ENCODE data around the gene REPIN1.
A peak's percentile ranks its signal among the peaks of the same experiment; 100 is the strongest.

Gene REPIN1

GRCh38 chr7:150368096-150368883 lies at the start of gene REPIN1:
TSS of gene REPIN1 (plus strand) at chr7:150368822. CDS start at chr7:150369712, 890 bp downstream.
- peak within 1 kb of the TSS; percentile 95 for H3K4me3 ChIP-seq (ENCODE audit: low read length)
- H3K27me3 ChIP-seq (ENCODE audit: insufficient read depth, low read length) = no peaks in the 10 kb centered on the region
- H3K36me3 ChIP-seq (ENCODE audit: insufficient read depth, low read depth, low read length) = peaks cover 37% of the 10 kb centered on the region
- no peaks in the 10 kb centered on the region for H3K9me3 ChIP-seq (ENCODE audit: insufficient read depth, low read depth, low read length)
- H3K9ac ChIP-seq (ENCODE audit: low read depth, low read length) = peak within 1 kb of the TSS; percentile 95
- peak within 1 kb of the TSS; percentile 96 for H3K27ac ChIP-seq (ENCODE audit: low read length)
- H3K4me1 ChIP-seq (ENCODE audit: insufficient read depth, low read length) = peaks cover 28% of the 10 kb centered on the region

- Histone ChIP-seq H3K4me3 (ENCODE audit: low read length) (no peak overlapping the region), H3K9me3 (ENCODE audit: insufficient read depth, low read depth, low read length) (no peaks in the 10 kb centered on the region), H3K9ac (ENCODE audit: low read depth, low read length) (no peak overlapping the region), H3K27me3 (ENCODE audit: insufficient read depth, low read length) (no peaks in the 10 kb centered on the region), H3K27ac (ENCODE audit: low read length) (no peak overlapping the region), H3K36me3 (ENCODE audit: insufficient read depth, low read depth, low read length) (peaks cover 21% of the 10 kb centered on the region), H3K4me1 (ENCODE audit: insufficient read depth, low read length) (peaks cover 9% of the 10 kb centered on the region; the same call in 1 of the 2 replicates)
Observed at GRCh38 chr7:150321788-150322113, 46.9 kb upstream of the REPIN1 start.

DNA sequence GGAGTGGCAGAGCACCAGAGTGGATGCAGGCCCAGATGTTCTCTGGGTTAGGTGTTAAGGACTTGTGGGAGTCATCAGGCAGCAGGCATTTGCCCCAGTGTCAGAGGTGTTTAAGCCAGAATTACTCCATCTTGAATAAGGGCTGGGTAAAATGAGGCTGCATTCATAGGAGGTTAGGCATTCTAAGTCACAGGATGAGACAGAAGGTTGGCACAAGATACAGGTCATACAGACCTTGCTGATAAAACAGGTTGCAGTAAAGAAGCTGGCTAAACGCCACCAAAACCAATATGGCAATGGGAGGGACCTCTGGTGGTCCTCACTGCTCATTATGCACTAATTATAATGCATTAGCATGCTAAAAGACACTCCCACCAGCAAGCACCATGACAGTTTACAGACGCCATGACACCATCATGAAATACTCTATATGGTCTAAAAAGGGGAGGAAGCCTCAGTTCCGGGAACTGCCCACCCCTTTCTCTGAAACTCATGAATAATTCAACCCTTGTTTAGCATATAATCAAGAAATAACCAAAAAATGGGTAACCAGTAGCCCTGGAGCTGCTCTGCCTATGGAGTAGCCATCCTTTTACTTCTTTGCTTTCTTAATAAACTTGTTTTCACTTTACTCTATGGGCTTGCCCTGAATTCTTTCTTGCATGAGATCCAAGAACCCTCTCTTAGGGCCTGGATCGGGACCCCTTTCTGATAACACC lies 46.3 kb upstream of the REPIN1 start:
- no peak overlapping the region for H3K27ac ChIP-seq (ENCODE audit: low read length)
- H3K9me3 ChIP-seq (ENCODE audit: insufficient read depth, low read depth, low read length) = no peaks in the 10 kb centered on the region
- H3K36me3 ChIP-seq (ENCODE audit: insufficient read depth, low read depth, low read length) = peaks cover 26% of the 10 kb centered on the region
- H3K9ac ChIP-seq (ENCODE audit: low read depth, low read length) = peak overlapping the region; percentile 82; the same call in 1 of the 2 replicates
- H3K27me3 ChIP-seq (ENCODE audit: insufficient read depth, low read length) = no peaks in the 10 kb centered on the region
- H3K4me3 ChIP-seq (ENCODE audit: low read length) = peak overlapping the region; percentile 83
- peaks cover 9% of the 10 kb centered on the region; the same call in 1 of the 2 replicates for H3K4me1 ChIP-seq (ENCODE audit: insufficient read depth, low read length)

GRCh38 chr7:150322833-150323681 lies 45.6 kb upstream of the REPIN1 start, which contains the start of the genes ACTR3C and LRRC61:
TSS of gene ACTR3C (minus strand) at chr7:150323545. CDS start at chr7:150295296, 28,249 bp downstream.
TSS of gene LRRC61 (plus strand) at chr7:150323355. CDS start at chr7:150336862, 13,507 bp downstream.
- Histone ChIP-seq H3K36me3 (ENCODE audit: insufficient read depth, low read depth, low read length) (peaks cover 34% of the 10 kb centered on the region), H3K4me1 (ENCODE audit: insufficient read depth, low read length) (peaks cover 3% of the 10 kb centered on the region; the same call in 1 of the 2 replicates), H3K27ac (ENCODE audit: low read length) (peak within 1 kb of the TSS; percentile 79), H3K9ac (ENCODE audit: low read depth, low read length) (peak within 1 kb of the TSS; percentile 82), H3K9me3 (ENCODE audit: insufficient read depth, low read depth, low read length) (no peaks in the 10 kb centered on the region), H3K27me3 (ENCODE audit: insufficient read depth, low read length) (no peaks in the 10 kb centered on the region), H3K4me3 (ENCODE audit: low read length) (peak within 1 kb of the TSS; percentile 83)

GRCh38 chr7:150323682-150324372 lies 44.8 kb upstream of the REPIN1 start:
- peak overlapping the region; percentile 82 for H3K9ac ChIP-seq (ENCODE audit: low read depth, low read length)
- H3K4me1 ChIP-seq (ENCODE audit: insufficient read depth, low read length) = peaks cover 5% of the 10 kb centered on the region
- no peaks in the 10 kb centered on the region for H3K27me3 ChIP-seq (ENCODE audit: insufficient read depth, low read length)
- H3K36me3 ChIP-seq (ENCODE audit: insufficient read depth, low read depth, low read length) = peaks cover 42% of the 10 kb centered on the region
- peak overlapping the region; percentile 18 for H3K27ac ChIP-seq (ENCODE audit: low read length)
- peak overlapping the region; percentile 83 for H3K4me3 ChIP-seq (ENCODE audit: low read length)
- H3K9me3 ChIP-seq (ENCODE audit: insufficient read depth, low read depth, low read length) = no peaks in the 10 kb centered on the region

DNA sequence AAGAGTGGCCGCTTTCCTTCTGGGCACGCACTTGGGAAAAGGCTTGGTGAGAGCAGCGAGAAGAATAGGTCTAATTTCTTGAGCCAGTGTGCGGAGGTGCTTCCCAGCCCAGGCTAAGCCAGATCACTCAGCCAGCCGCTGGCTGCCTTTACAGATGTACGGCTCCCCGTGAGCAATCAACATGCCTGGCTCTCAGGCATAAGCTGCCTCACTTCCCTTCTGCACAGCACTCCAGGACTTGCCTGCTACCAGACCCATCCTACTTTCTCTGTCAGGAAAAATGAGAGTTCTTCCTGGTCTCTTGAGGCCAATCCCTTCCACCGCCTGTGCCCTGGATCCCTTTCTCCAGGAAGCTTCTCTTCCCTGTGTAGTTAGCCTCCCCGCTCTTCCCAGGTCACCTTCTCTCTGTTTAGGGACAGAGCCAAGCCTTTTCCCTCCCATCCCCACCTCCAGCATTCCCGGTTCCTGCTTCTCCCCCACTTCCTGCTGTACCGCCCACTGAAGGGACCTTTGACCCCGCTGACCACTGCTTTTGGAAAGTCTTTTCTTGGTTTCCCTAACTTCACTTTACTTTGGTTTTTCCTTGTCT lies 44.2 kb upstream of the REPIN1 start:
- Histone ChIP-seq H3K9ac (ENCODE audit: low read depth, low read length) (peak overlapping the region; percentile 82), H3K4me1 (ENCODE audit: insufficient read depth, low read length) (peaks cover 12% of the 10 kb centered on the region), H3K36me3 (ENCODE audit: insufficient read depth, low read depth, low read length) (peaks cover 47% of the 10 kb centered on the region), H3K27me3 (ENCODE audit: insufficient read depth, low read length) (no peaks in the 10 kb centered on the region), H3K4me3 (ENCODE audit: low read length) (peak overlapping the region; percentile 83), H3K27ac (ENCODE audit: low read length) (peak overlapping the region; percentile 18), H3K9me3 (ENCODE audit: insufficient read depth, low read depth, low read length) (no peaks in the 10 kb centered on the region)

- H3K27ac ChIP-seq (ENCODE audit: low read length) = no peak overlapping the region
- peaks cover 49% of the 10 kb centered on the region for H3K36me3 ChIP-seq (ENCODE audit: insufficient read depth, low read depth, low read length)
- H3K4me1 ChIP-seq (ENCODE audit: insufficient read depth, low read length) = peaks cover 16% of the 10 kb centered on the region
- H3K27me3 ChIP-seq (ENCODE audit: insufficient read depth, low read length) = no peaks in the 10 kb centered on the region
- H3K9ac ChIP-seq (ENCODE audit: low read depth, low read length) = no peak overlapping the region
- no peaks in the 10 kb centered on the region for H3K9me3 ChIP-seq (ENCODE audit: insufficient read depth, low read depth, low read length)
- peak overlapping the region; percentile 83; the same call in 1 of the 2 replicates for H3K4me3 ChIP-seq (ENCODE audit: low read length)
Observed at GRCh38 chr7:150325110-150325611, 43.5 kb upstream of the REPIN1 start.

DNA sequence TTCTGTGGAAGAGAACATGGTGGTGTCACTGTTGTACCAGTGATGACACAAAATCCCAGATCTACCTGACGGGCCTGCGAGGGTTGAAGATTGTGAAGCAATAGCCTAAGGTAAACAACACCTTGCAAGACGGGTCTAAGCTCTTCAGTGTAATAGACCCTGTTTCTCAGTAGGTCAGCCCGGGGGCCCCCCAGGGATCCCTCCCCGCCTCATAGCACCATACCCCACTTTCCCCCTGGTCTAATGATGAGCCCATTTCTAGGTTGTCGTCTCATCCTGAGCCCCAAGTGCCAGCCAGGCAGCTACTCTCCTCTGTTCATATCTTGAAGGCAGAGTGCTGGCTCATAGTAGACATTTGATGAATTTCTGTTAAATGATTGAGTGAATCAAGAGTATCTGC lies 42.7 kb upstream of the REPIN1 start:
- Histone ChIP-seq H3K4me1 (ENCODE audit: insufficient read depth, low read length) (peaks cover 17% of the 10 kb centered on the region), H3K9me3 (ENCODE audit: insufficient read depth, low read depth, low read length) (no peaks in the 10 kb centered on the region), H3K27ac (ENCODE audit: low read length) (no peak overlapping the region), H3K4me3 (ENCODE audit: low read length) (no peak overlapping the region), H3K9ac (ENCODE audit: low read depth, low read length) (no peak overlapping the region), H3K27me3 (ENCODE audit: insufficient read depth, low read length) (no peaks in the 10 kb centered on the region), H3K36me3 (ENCODE audit: insufficient read depth, low read depth, low read length) (peaks cover 56% of the 10 kb centered on the region)

DNA sequence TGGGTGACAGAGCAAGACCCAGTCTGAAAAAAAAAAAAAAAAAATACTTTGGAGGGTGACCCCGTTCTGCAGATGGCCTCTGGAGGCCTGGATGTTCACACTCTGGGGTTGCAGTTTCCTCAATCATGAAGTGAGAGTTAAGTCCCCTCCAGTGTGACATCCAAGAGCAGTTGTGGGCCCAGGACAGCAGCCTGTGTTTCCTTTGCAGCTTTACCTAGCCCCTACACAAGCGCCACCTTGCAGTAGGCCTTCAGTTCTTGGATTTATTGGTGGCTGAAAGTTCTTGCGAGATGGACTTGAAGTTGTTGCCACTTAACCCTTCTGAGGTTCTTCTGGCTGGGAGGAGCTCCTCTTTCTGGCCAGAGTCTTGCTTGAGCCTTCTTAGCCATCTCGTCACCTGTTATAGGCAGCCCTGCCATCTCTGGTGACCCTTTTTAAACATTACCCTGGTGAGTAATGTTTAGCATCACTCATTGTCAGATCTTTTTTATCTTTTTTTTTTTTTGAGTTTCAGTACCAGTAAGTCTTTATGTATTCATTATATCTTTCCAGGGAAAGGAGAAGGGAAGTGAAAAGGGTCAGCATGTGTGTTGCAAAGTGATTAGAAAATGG lies 41.9 kb upstream of the REPIN1 start:
- Histone ChIP-seq H3K4me1 (ENCODE audit: insufficient read depth, low read length) (peaks cover 17% of the 10 kb centered on the region), H3K27me3 (ENCODE audit: insufficient read depth, low read length) (no peaks in the 10 kb centered on the region), H3K9me3 (ENCODE audit: insufficient read depth, low read depth, low read length) (no peaks in the 10 kb centered on the region), H3K9ac (ENCODE audit: low read depth, low read length) (no peak overlapping the region), H3K36me3 (ENCODE audit: insufficient read depth, low read depth, low read length) (peaks cover 65% of the 10 kb centered on the region), H3K27ac (ENCODE audit: low read length) (no peak overlapping the region), H3K4me3 (ENCODE audit: low read length) (no peak overlapping the region)

DNA sequence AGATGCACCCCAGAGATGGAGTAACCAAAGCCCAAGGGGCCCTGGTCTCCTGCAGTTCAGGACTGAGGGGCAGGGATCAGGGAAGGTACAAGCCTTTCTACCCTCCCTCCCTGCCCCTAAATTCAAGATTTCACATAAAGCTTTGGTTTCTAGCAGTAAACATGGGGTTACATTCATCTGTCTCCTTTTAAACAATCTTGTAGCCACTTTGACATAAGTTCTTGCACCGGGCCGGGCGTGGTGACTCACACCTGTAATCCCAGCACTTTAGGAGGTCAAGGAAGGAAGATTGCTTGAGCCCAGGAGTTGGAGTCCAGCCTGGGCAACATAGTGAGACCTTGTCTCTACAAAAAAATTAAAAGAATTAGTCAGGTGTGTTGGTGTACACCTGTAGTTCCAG lies 41.3 kb upstream of the REPIN1 start:
- Histone ChIP-seq H3K36me3 (ENCODE audit: insufficient read depth, low read depth, low read length) (peaks cover 70% of the 10 kb centered on the region), H3K9ac (ENCODE audit: low read depth, low read length) (no peak overlapping the region), H3K4me3 (ENCODE audit: low read length) (no peak overlapping the region), H3K4me1 (ENCODE audit: insufficient read depth, low read length) (peaks cover 17% of the 10 kb centered on the region), H3K9me3 (ENCODE audit: insufficient read depth, low read depth, low read length) (no peaks in the 10 kb centered on the region), H3K27ac (ENCODE audit: low read length) (no peak overlapping the region), H3K27me3 (ENCODE audit: insufficient read depth, low read length) (no peaks in the 10 kb centered on the region)

Measured in iPS-20b (cell line).